Activated T-cell treated with anti-CD3 and anti-CD28 coated beads for 4 hours (primary cell): ENCODE data around the gene NGLY1.

Source experiments
- DNase-seq: peaks from one replicate; pipeline ENCODE4 v3.0.0-alpha.2; 2020

NGLY1 gene

GRCh38 chr3:25783661-25784512 is 644 bp upstream of the NGLY1 start:
- no peak for DNase-seq

DNA sequence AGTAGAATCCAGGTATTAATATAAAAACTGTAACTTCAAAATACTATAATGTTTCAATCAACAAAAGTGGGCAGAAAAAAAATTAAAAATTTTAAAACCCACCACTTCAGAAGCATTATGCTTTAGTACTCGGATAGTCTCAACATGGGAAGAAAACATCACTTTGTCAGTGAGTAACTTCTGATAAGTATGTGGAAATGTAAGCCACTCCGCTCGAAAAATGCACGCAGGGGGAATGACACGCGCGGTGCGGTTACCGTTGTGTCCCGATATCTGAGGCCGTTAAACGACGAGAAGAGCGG is 656 bp downstream of the NGLY1 start:
- DNase-seq: no peak

DNA sequence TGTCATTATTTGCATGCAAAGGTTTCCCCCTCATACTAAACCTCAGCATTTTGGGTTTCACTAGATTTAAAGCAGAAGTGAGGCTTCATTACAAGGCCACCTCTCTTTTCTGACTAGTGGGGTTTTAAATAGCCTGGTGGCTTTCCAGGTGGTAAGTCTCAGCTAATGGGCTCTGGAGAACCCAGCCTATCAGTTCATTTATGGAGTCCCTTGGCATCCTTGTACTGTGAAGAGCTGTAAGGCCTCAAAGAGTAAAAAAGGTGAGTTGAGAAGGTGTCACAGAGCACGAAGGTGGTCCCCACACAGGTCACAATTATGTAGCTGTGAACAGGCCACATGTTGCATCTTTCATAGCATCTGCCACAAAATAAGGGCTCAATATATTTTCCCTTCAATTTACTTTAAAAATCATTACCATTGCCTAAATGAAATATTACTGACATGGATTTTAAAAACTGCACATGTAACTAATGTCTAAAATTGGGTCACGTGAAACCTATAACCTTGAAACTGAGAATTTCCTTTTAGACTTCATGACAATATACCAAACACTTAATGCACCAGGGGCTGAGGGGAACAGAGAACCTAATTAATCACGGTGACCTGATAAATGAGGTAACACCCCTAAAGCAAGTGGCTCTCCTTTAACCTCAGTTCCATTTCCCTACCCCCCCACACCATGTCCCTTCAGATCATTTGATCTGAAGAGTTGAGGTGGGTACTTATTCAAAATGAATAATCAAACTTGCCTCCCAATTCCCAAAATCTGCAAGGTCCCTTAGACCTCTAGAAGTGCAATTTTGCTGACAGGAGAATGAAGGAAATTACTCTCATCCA is 1.3 kb downstream of the NGLY1 start:
- DNase-seq: no peak

DNA sequence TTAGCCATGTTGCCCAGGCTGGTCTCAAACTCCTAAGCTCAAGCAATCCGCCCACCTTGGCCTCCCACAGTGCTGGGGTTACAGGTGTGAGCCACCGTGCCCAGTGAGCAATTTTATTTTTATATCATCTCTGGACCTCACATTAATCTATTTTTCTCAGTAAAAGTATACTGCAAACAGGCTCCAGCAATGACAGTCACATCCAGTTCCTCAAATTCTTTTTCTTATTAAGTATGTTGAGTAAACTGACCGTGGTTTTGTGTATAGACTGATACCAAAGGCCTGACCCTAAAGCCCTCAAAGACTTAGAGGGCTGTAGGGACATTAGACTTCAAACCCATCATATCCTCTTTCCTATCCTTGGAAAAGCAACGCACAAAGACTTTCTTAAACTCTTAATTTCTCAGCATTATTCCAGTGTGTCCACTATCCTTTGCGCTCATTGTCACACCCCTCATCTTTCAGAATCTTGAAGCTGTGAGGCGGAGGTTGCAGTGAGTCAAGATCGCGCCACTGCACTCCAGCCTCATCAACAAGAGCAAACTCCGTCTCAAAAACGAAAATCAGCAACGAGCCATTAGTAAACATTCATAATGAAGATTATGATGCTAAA is 2.0 kb downstream of the NGLY1 start:
- no peak for DNase-seq

- DNase-seq: no peak
Measured at GRCh38 chr3:25780618-25781017, 2.6 kb downstream of the NGLY1 start.

- no peak for DNase-seq
Measured at GRCh38 chr3:25775936-25776335, 7.3 kb downstream of the NGLY1 start.

DNA sequence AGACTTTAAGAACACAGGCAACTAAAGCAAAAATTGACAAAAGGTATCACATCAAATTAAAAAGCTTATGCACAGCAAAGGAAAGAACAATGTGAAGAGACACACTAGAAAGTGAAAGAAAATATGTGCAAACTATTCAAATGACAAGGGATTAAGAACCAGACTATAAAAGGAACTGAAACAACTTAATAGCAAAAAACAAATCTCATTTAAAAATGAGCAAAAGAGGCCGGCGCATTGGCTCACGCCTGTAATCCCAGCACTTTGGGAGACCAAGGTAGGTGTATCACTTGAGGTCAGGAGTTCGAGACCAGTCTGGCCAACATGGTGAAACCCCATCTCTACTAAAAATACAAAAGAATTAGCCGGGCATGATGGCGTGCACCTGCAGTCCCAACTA is 14.4 kb downstream of the NGLY1 start:
- no peak for DNase-seq

- DNase-seq: no peak
Measured at GRCh38 chr3:25751725-25752124, 31.5 kb downstream of the NGLY1 start.

- no peak for DNase-seq
Measured at GRCh38 chr3:25751048-25751447, 32.2 kb downstream of the NGLY1 start.

GRCh38 chr3:25749031-25749581 is 34.1 kb downstream of the NGLY1 start:
- no peak for DNase-seq

DNA sequence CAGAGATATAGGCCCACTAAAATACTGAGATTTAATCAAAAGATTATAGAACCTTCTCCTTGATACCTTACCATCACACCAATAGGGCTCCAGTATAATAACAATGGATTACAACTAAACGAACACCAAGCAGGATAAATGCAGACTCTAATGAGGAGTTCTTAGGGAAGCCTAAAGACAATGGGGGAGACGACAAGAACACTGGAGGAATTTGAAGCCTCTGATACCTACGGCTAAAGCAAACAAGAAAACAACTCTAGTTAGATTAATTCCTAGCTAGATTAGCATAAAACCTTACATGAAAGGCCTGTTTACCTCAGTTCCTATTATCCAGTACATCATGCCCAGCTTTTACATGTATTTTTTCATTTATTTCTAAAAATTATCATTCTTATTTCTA is 35.1 kb downstream of the NGLY1 start:
- DNase-seq: no peak

- DNase-seq: no peak
Measured at GRCh38 chr3:25747033-25747432, 36.2 kb downstream of the NGLY1 start.

DNA sequence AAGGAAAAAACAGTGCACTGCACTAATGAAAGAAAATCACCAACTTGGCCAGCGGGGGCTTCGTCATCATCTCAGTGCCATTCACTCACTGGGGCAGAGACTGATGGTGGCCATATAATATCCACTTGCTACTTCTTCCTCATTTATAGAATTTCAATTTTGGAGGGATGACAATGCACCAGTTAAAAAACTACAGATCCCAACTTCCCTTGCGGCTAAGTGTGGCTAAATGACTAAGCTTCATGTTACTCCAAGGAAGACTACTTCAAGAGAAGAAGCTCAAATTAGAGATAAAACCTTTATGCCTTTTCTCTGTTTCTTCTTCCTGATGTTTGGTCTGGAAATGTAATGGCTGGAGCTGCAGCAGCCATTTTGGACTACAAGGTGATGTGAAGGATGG is 38.8 kb downstream of the NGLY1 start:
- DNase-seq: no peak

DNA sequence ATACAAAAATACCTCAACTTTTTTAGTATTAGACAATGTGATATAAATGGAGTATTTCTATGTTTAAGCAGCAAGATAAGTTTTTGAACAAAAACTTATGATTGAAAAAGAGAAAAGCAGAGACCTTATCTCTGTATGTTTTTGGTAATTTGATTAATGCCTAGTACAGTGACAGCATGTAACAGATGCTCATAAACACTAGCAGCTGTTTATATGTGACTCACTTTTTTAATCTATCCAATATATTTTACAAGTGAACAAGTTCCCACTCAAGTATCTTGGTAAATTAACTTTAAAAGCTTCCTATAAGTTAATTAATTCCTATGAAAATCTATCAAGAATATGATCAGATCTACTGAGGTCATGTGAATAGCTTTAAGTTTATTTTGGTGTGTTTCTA is 55.1 kb downstream of the NGLY1 start:
- no peak for DNase-seq

GRCh38 chr3:25727316-25727715 is 55.9 kb downstream of the NGLY1 start:
- no peak for DNase-seq

DNA sequence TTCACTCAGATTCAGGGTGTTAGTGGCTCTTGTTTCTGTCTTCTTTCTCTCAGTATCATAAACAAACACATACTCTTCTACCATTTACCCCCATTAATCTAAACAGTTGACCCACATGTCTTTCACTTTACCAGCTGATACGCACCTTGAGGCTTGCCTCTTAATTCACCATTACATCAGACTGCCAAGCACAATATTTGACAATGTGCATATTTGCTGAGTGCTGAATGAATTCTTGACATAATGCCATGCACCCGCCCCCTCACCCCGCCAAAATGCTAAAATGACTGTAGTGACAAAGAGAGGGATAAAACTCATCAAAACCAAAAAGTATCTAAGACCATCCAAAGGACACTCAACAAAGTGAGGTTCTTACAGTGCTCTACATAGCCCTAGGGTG is 57.4 kb downstream of the NGLY1 start:
- DNase-seq: no peak

DNA sequence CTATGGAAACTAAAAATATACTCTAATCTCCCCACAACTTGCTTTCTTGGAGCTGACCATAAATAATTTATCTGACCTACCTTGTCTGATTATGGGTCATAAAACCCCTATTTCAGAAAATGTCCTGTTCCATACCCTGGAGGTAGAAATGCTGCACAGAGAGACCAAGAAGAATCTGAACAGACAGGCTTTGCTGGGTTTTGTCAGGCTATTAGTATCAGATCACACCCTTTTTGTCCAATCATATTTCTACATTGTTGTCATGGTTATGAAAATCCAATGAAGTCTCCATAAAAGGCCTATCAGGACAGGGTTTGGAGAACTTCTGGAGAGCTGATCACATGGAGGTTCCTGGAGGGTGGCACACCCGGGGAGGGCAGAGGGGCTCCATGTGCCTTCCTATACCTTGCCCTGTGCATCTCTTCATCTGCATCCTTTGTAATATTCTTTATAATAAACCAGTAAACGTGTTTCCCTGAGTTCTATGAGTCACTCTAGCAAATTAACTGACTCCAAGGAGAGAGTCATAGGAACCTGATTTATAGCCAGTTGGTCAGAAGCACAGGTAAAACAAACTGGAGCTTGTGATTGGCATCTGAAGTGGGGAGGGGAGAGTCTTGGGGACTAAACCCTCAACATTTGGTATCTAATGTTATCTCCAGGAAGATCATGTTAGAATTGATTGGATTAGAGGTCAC is 58.1 kb downstream of the NGLY1 start:
- no peak for DNase-seq

DNA sequence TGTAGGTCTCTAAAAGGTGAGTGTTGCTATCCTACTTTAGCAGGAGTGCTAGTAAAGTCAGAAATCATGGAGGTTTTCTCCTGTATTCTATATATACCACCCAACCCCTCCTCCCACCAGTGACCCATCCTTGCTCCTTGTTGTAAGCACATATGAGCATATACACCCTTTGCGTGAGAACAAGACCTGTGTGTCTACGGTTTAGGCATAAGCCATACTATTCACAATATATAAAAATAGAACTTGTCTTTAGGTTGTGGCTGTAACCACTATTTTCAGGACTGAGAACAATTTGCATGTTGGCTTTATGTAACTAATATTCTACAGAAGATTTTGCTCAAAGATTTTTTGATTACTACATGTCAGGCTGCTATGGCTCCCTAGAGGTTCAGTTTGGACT is 59.4 kb downstream of the NGLY1 start:
- no peak for DNase-seq

GRCh38 chr3:25719321-25719720 is 63.9 kb downstream of the NGLY1 start:
- no peak for DNase-seq

DNA sequence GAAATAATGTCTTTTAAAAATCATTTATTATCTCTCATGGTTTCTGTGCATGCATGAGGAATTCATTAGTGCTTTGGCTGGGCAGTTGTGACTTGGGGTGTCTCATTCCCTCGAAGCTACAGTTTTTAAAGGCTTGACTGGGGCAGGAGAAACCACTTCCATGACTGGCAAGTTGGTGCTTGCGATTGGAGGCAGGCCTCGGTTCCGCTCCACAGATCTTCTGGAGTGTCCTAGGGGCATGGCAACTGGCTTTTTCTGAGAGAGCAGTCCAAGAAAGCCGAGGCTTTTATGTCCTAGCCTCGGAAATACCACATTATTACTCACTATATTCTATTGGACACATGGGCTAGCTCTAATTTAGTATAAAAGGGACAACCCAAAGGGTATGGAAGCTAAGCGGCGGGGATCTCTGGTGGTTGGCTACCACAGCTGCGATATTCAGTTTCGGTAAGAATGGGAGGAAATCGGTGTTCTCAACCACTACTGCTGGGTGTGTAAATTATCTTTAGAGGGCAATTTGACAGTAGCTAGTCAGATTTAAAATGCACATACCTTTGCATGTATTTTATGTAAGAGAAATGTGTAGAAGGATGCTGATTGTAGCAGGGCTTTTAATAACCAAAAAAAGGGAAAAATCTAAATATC is 69.8 kb downstream of the NGLY1 start:
- no peak for DNase-seq

GRCh38 chr3:25711090-25711489 is 72.2 kb downstream of the NGLY1 start:
- no peak for DNase-seq

GRCh38 chr3:25708036-25708435 is 75.2 kb downstream of the NGLY1 start:
- no peak for DNase-seq
